NCI-H2227 (cell line): ENCODE data around the gene ESR2.
A peak's percentile ranks its signal among the peaks of the same experiment; 100 is the strongest.
"Not testable (repeated sequence)": the region's sequence is repeated elsewhere in the genome, so short reads cannot be mapped to it uniquely, and the experiment has no call there.

ENCODE experiments used
- DNase-seq: peaks from one replicate; lab custom pipeline; 2025; ENCODE audit not compliant: unreplicated experiment; lab: John Stamatoyannopoulos, UW

ESR2 gene

GRCh38 chr14:64201296-64201695 is 92.9 kb downstream of the ESR2 start:
- no peak for DNase-seq

- no peak for DNase-seq
Observed at GRCh38 chr14:64200170-64200569, 94.0 kb downstream of the ESR2 start.

- DNase-seq: no peak
Observed at GRCh38 chr14:64198486-64198885, 95.7 kb downstream of the ESR2 start.

GRCh38 chr14:64197996-64198395 is 96.2 kb downstream of the ESR2 start:
- DNase-seq: no peak

- peak; percentile 92 for DNase-seq
Observed at GRCh38 chr14:64196814-64197411, 97.3 kb downstream of the ESR2 start.

- DNase-seq: no peak
Observed at GRCh38 chr14:64196056-64196455, 98.1 kb downstream of the ESR2 start.

- DNase-seq: no peak
Observed at GRCh38 chr14:64195199-64195598, 99.0 kb downstream of the ESR2 start.

GRCh38 chr14:64194404-64194803 is 99.8 kb downstream of the ESR2 start:
- DNase-seq: no peak

- DNase-seq: no peak
Observed at GRCh38 chr14:64193821-64194220, 100.3 kb downstream of the ESR2 start.

- no peak for DNase-seq
Observed at GRCh38 chr14:64191756-64192155, 102.4 kb downstream of the ESR2 start.

GRCh38 chr14:64190974-64191502 is 103.1 kb downstream of the ESR2 start:
- no peak for DNase-seq

GRCh38 chr14:64187331-64187730 is 106.8 kb downstream of the ESR2 start:
- no peak for DNase-seq

GRCh38 chr14:64186231-64187129 is 107.7 kb downstream of the ESR2 start:
- DNase-seq: no peak

- DNase-seq: no peak
Observed at GRCh38 chr14:64185184-64185583, 109.0 kb downstream of the ESR2 start.

- DNase-seq: no peak
Observed at GRCh38 chr14:64184103-64184729, 110.0 kb downstream of the ESR2 start.

GRCh38 chr14:64182908-64183307 is 111.3 kb downstream of the ESR2 start:
- DNase-seq: not testable (repeated sequence)

GRCh38 chr14:64178814-64179213 is 115.4 kb downstream of the ESR2 start:
- no peak for DNase-seq

GRCh38 chr14:64176330-64176729 is 117.8 kb downstream of the ESR2 start:
- no peak for DNase-seq

- no peak for DNase-seq
Observed at GRCh38 chr14:64174922-64175782, 119.0 kb downstream of the ESR2 start.

GRCh38 chr14:64170181-64170580 is 124.0 kb downstream of the ESR2 start:
- DNase-seq: no peak

- peak; percentile 3 for DNase-seq
Observed at GRCh38 chr14:64159588-64159987, 134.6 kb downstream of the ESR2 start.
